ENCODE results near the gene TGFB2.

TGFB2 gene

DNA sequence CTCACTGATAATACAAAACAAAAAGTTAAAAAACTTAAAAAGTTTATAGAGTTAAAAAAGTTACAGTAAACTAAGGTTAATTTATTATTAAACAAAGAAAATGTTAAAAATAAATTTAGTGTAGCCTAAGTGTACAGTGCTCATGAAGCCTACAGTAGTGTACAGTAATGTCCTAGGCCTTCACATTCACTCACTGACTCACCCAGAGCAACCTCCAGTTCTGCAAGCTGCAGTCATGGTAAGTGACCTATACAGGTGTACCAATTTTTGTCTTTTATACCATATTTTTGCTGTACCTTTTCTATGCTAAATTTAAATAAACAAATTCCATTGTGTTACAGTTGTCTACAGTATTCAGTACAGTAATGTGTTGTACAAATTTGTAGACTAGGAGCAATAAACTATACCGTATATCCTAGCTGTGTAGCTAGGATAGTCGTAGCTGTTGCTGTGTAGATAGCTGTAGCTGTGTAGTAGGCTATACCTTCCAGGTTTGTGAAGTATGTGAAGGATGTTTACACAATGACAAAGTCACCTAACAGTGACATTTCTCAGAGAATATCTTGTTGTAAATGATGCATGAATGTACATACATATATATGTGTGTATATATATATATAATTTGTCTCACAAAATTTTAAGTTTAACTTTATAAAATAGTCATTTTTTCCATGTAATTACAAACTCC, 140.2 kb downstream of the TGFB2 start:
- DNase-seq (ENCODE audit: extremely low read depth, insufficient read length), result no peak
- no peaks in the 10 kb centered on the region; the same call in 1 of the 2 replicates for H3K27me3 ChIP-seq (replicated peaks; ENCODE audit: control insufficient read depth, insufficient read depth, low read length)
- H3K36me3 ChIP-seq (ENCODE audit: control insufficient read depth, insufficient read depth, low read length), result no peaks in the 10 kb centered on the region
- H3K4me3 ChIP-seq (replicated peaks; ENCODE audit: low read depth, low read length), result no peak overlapping the region
- no peak for TF ChIP-seq CTCF (IDR thresholded peaks at IDR 0.05; ENCODE audit: insufficient read depth, low read length, poor library complexity, severe bottlenecking)

- Histone ChIP-seq H3K4me3 (replicated peaks; ENCODE audit: low read depth, low read length) (no peak overlapping the region), H3K27me3 (replicated peaks; ENCODE audit: control insufficient read depth, insufficient read depth, low read length) (no peaks in the 10 kb centered on the region; the same call in 1 of the 2 replicates), H3K36me3 (ENCODE audit: control insufficient read depth, insufficient read depth, low read length) (no peaks in the 10 kb centered on the region)
- DNase-seq (ENCODE audit: extremely low read depth, insufficient read length), result no peak
- no peak for TF ChIP-seq CTCF (IDR thresholded peaks at IDR 0.05; ENCODE audit: insufficient read depth, low read length, poor library complexity, severe bottlenecking)
These were observed 143.4 kb downstream of the TGFB2 start for GRCh38 chr1:218488531-218488930.

- no peaks in the 10 kb centered on the region; the same call in 1 of the 2 replicates for H3K27me3 ChIP-seq (replicated peaks; ENCODE audit: control insufficient read depth, insufficient read depth, low read length)
- no peak for DNase-seq (ENCODE audit: extremely low read depth, insufficient read length)
- TF ChIP-seq CTCF (IDR thresholded peaks at IDR 0.05; ENCODE audit: insufficient read depth, low read length, poor library complexity, severe bottlenecking), result no peak
These were observed 143.8 kb downstream of the TGFB2 start for GRCh38 chr1:218488986-218489385.

DNA sequence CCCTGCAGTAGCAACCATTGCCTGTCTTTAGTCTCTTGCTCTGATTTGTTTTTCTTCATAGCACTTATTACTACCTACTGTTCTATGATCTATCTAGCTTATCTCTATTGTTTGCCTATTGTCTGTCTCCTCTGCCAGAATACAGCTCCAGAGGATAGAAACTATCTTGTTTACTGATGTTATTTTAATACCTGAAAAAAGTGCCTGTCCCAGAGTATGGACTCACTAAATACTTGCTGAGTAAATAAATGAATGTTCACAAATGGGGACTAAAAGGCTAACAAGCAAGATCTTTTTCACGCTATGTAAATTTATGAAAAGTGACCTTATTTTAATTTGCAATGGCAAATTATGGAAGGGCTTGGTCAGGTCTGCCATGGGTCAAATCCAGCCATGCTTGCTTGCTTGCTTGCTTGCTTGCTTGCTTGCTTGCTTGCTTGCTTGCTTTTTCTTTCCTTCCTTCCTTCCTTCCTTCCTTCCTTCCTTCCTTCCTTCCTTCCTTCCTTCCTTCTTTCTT, 145.3 kb downstream of the TGFB2 start:
- no peak for DNase-seq (ENCODE audit: extremely low read depth, insufficient read length)
- H3K36me3 ChIP-seq (ENCODE audit: control insufficient read depth, insufficient read depth, low read length), result no peaks in the 10 kb centered on the region
- H3K4me3 ChIP-seq (replicated peaks; ENCODE audit: low read depth, low read length), result no peak overlapping the region
- TF ChIP-seq CTCF (IDR thresholded peaks at IDR 0.05; ENCODE audit: insufficient read depth, low read length, poor library complexity, severe bottlenecking), result no peak
- H3K27me3 ChIP-seq (replicated peaks; ENCODE audit: control insufficient read depth, insufficient read depth, low read length), result no peaks in the 10 kb centered on the region; the same call in 1 of the 2 replicates

More at GRCh38 chr1:218488986-218489385, 143.8 kb downstream of the TGFB2 start:
- no peak overlapping the region for H3K4me3 ChIP-seq (replicated peaks; ENCODE audit: low read depth, low read length)
- H3K36me3 ChIP-seq (ENCODE audit: control insufficient read depth, insufficient read depth, low read length), result no peaks in the 10 kb centered on the region

DNA sequence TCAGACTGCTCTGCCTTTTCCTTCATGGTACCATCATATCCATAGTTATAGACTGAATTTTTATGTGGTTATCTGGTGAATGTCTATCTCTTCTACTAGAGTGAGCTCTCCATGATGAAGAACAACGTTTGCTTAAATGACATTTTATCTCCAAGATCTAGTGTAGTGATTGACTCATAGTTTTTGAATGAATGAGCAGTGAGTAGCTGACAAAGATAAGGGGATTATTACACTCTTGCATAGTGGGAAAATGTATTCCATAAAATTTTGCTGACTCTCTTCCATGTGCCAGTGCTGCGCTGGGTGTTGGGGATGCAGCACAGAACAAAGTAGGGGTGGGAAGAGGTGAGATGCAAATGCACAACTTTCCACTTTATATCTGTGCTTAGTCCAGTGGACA, 147.7 kb downstream of the TGFB2 start:
- no peak for TF ChIP-seq CTCF (IDR thresholded peaks at IDR 0.05; ENCODE audit: insufficient read depth, low read length, poor library complexity, severe bottlenecking)
- DNase-seq (ENCODE audit: extremely low read depth, insufficient read length), result no peak
- Histone ChIP-seq H3K36me3 (ENCODE audit: control insufficient read depth, insufficient read depth, low read length) (no peaks in the 10 kb centered on the region), H3K27me3 (replicated peaks; ENCODE audit: control insufficient read depth, insufficient read depth, low read length) (no peaks in the 10 kb centered on the region; the same call in 1 of the 2 replicates), H3K4me3 (replicated peaks; ENCODE audit: low read depth, low read length) (no peak overlapping the region)
